ENCODE data around the gene CD300A.
A peak's percentile ranks its signal among the peaks of the same experiment; 100 is the strongest.

Gene CD300A

DNA sequence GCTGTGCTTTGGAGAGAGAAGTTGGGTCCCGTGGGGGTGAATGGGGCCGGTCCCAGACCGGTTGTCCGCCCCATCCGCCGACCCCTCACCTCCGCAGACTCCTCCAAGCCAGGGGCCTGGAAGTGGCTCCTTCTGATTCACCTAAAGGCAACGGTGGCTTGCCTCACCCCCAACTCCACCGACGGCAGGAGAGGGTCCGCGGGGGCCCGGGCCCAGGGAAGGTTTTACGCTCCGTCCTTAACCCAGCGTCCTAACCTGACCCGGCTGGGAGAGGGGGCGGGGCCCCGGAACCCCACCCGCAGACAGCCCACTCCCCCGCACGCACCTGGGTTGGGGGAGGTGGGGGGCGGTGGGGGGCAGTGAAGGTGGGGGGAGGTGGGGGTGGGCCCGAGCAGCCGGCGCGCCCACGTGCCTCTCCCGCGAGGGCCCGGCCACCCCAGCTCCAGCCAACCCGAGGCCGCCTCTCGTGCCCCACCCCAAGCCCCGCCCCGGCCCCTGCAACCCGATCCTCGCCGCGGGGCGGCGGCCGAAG, 12.7 kb upstream of the CD300A start:
- Histone ChIP-seq H2AFZ (ENCODE audit: low read depth, low read length) (no peak overlapping the region), H3K27me3 (ENCODE audit: insufficient read depth, low read length) (peaks cover 7% of the 10 kb centered on the region), H3K9me3 (ENCODE audit: low read length) (no peaks in the 10 kb centered on the region), H3K4me1 (ENCODE audit: insufficient read depth, low read length) (peaks cover 15% of the 10 kb centered on the region), H3K4me3 (ENCODE audit: low read length) (peak overlapping the region; percentile 47), H3K36me3 (ENCODE audit: insufficient read depth, low read length) (no peaks in the 10 kb centered on the region)

DNA sequence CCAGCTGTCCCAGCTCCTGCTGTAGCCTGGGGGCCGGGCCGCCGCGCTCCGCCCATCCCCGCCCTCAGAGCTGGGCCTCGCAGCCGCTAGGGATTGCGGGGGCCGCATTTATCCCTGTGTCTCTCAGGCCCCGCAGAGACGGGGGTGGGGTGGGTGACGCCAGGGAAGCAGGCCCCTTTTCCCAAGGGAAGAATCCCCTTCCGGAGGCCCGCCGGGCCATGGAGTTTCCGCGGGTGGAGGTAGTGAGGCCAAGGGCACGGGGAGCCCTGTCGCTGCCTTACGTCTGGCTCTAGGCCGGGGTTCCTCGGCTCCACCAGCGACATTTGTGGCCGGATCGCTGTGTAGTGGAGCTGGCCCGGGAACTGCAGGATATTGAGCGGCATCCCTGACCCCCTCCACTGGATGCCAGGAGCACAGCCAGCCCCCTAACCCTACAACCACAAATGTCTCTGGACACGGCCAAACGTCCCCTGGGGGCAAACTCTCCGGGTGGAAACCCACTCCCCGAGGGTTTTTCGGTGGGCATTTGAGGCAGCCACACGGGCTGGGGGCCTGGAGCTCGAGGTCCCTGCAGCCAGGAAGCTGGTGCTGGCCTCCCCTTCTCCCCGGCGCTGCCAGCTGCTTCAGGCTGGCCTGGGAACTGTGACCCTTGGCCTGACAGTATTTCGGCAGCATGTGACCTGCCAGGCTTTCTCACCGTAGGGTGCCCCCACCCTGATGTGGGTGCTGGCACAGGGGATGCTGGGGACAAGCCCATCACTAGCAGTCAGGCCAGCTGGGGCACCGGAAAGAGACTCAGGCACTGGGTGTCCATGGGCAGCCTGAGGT, 12.0 kb upstream of the CD300A start:
- Histone ChIP-seq H3K9me3 (ENCODE audit: low read length) (no peaks in the 10 kb centered on the region), H3K4me3 (ENCODE audit: low read length) (peak overlapping the region; percentile 47), H3K36me3 (ENCODE audit: insufficient read depth, low read length) (no peaks in the 10 kb centered on the region), H2AFZ (ENCODE audit: low read depth, low read length) (peak overlapping the region; percentile 80), H3K27me3 (ENCODE audit: insufficient read depth, low read length) (peaks cover 7% of the 10 kb centered on the region), H3K4me1 (ENCODE audit: insufficient read depth, low read length) (peaks cover 15% of the 10 kb centered on the region)

DNA sequence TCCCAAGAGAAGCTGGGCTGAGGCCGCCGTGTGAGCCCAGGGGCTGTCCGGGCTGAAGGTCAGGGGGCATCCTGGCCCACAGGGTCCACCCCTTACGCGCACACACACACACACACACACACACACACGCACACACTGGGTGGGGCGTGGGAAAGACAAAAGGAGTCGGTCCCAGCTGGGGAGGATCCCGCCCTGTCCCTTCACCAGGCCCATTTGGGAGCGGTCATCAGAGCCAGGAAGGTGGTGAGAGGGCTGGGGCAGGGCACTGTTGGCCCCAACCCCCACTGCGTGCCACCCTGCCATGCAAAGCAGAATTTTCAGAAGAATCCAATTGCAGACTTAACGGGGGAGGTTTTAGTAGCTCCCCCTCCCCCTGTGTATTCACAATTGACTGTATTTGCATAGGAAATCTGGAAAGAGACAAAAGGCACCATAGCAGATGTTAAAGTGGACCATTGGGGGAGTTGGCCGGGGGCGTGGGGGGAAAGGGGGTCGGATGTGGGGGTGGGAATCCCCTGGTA, 11.3 kb upstream of the CD300A start:
- H3K4me3 ChIP-seq (ENCODE audit: low read length): no peak overlapping the region
- peaks cover 7% of the 10 kb centered on the region for H3K27me3 ChIP-seq (ENCODE audit: insufficient read depth, low read length)
- H3K36me3 ChIP-seq (ENCODE audit: insufficient read depth, low read length): no peaks in the 10 kb centered on the region
- no peaks in the 10 kb centered on the region for H3K9me3 ChIP-seq (ENCODE audit: low read length)
- peaks cover 15% of the 10 kb centered on the region for H3K4me1 ChIP-seq (ENCODE audit: insufficient read depth, low read length)
- H2AFZ ChIP-seq (ENCODE audit: low read depth, low read length): no peak overlapping the region

GRCh38 chr17:74455821-74456220, 10.6 kb upstream of the CD300A start:
- H3K27me3 ChIP-seq (ENCODE audit: insufficient read depth, low read length): peaks cover 7% of the 10 kb centered on the region
- no peak overlapping the region for H2AFZ ChIP-seq (ENCODE audit: low read depth, low read length)
- H3K36me3 ChIP-seq (ENCODE audit: insufficient read depth, low read length): no peaks in the 10 kb centered on the region
- H3K4me1 ChIP-seq (ENCODE audit: insufficient read depth, low read length): peaks cover 15% of the 10 kb centered on the region
- H3K4me3 ChIP-seq (ENCODE audit: low read length): no peak overlapping the region
- H3K9me3 ChIP-seq (ENCODE audit: low read length): no peaks in the 10 kb centered on the region

DNA sequence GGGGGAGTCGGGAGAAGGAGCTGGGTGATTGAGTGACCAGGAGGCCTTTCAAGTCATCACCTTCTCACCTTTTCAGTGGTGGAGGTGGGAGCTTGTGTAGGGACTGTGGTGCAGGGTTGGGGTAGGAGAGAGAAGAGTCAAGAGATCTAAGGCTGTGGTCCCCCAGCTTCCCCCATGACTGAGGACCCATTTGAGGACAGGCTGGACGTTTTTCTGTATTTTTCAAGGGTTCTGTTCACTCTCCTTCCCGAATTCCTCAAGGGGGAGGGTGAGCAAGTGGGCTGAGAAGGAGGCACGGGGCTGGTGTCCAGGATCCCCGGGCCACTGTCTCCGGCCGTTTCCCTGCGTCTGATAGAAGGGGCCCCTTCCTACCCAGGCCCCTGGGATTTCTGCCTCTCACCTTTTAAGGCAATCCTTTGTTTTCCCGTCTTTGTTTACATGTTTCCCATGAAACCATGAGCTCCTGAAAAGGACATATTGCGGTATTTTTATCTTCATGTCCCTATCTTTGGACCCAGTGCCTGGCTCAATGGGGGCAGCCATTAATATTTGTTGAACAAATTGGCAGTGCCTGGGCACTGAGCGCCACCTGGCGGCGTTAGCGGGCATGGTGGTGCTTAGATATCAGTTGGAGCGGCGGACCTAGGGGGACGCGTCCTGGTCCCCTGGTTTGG, 9.2 kb upstream of the CD300A start:
- Histone ChIP-seq H3K27me3 (ENCODE audit: insufficient read depth, low read length) (peaks cover 7% of the 10 kb centered on the region), H3K36me3 (ENCODE audit: insufficient read depth, low read length) (no peaks in the 10 kb centered on the region), H3K4me1 (ENCODE audit: insufficient read depth, low read length) (peaks cover 15% of the 10 kb centered on the region), H2AFZ (ENCODE audit: low read depth, low read length) (no peak overlapping the region), H3K9me3 (ENCODE audit: low read length) (no peaks in the 10 kb centered on the region), H3K4me3 (ENCODE audit: low read length) (no peak overlapping the region)

GRCh38 chr17:74457820-74458166, 8.6 kb upstream of the CD300A start:
- Histone ChIP-seq H2AFZ (ENCODE audit: low read depth, low read length) (no peak overlapping the region), H3K36me3 (ENCODE audit: insufficient read depth, low read length) (no peaks in the 10 kb centered on the region), H3K4me1 (ENCODE audit: insufficient read depth, low read length) (peaks cover 15% of the 10 kb centered on the region), H3K27me3 (ENCODE audit: insufficient read depth, low read length) (peaks cover 6% of the 10 kb centered on the region), H3K9me3 (ENCODE audit: low read length) (no peaks in the 10 kb centered on the region), H3K4me3 (ENCODE audit: low read length) (no peak overlapping the region)

- H3K4me3 ChIP-seq (ENCODE audit: low read length): no peak overlapping the region
- peaks cover 15% of the 10 kb centered on the region for H3K4me1 ChIP-seq (ENCODE audit: insufficient read depth, low read length)
- H2AFZ ChIP-seq (ENCODE audit: low read depth, low read length): no peak overlapping the region
- no peaks in the 10 kb centered on the region for H3K9me3 ChIP-seq (ENCODE audit: low read length)
- H3K27me3 ChIP-seq (ENCODE audit: insufficient read depth, low read length): no peaks in the 10 kb centered on the region
- H3K36me3 ChIP-seq (ENCODE audit: insufficient read depth, low read length): no peaks in the 10 kb centered on the region
These were observed 7.6 kb upstream of the CD300A start for GRCh38 chr17:74458835-74459234.

GRCh38 chr17:74459622-74460021, 6.8 kb upstream of the CD300A start:
- no peaks in the 10 kb centered on the region for H3K27me3 ChIP-seq (ENCODE audit: insufficient read depth, low read length)
- H3K36me3 ChIP-seq (ENCODE audit: insufficient read depth, low read length): no peaks in the 10 kb centered on the region
- no peak overlapping the region for H2AFZ ChIP-seq (ENCODE audit: low read depth, low read length)
- no peak overlapping the region for H3K4me3 ChIP-seq (ENCODE audit: low read length)
- peaks cover 10% of the 10 kb centered on the region for H3K4me1 ChIP-seq (ENCODE audit: insufficient read depth, low read length)
- H3K9me3 ChIP-seq (ENCODE audit: low read length): no peaks in the 10 kb centered on the region

DNA sequence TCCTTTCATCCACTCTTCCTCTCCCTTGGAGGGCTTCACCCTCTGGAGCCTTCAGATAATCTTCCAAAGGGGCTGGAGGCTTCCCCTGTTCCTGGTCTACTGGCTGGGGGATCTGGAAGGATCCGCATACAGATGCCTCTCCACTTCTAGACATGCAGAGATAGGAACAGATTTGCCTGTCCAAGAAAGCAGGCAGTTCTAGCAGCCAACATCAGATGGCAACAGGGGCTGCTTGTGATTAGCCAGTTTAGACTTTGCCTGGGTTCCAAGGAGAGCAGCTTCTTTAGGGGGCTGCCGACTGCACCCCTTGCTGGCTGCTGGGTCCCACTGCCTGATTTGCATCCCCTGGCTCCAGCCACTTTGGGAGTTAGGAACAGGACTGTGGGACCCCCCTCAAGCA, 6.2 kb upstream of the CD300A start:
- H2AFZ ChIP-seq (ENCODE audit: low read depth, low read length): no peak overlapping the region
- peaks cover 4% of the 10 kb centered on the region for H3K4me1 ChIP-seq (ENCODE audit: insufficient read depth, low read length)
- H3K9me3 ChIP-seq (ENCODE audit: low read length): no peaks in the 10 kb centered on the region
- no peaks in the 10 kb centered on the region for H3K27me3 ChIP-seq (ENCODE audit: insufficient read depth, low read length)
- no peaks in the 10 kb centered on the region for H3K36me3 ChIP-seq (ENCODE audit: insufficient read depth, low read length)
- no peak overlapping the region for H3K4me3 ChIP-seq (ENCODE audit: low read length)

DNA sequence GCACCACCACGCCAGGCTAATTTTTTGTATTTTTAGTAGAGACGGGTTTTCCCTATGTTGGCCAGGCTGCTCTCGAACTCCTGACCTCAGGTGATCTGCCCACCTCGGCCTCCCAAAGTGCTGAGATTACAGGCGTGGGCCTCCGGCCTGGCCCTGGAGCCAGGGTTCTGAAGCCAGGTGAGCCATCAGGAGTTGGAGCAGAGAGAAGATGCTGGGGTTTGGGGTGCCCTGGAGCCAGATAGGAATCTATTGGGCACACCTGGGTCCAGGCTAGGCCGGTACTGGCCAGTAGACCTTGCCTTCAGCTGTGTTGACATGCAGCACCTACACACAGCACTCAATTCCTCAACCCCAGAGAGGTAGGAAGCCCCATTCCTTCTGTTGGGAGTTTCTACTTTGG, 5.4 kb upstream of the CD300A start:
- Histone ChIP-seq H3K9me3 (ENCODE audit: low read length) (no peaks in the 10 kb centered on the region), H2AFZ (ENCODE audit: low read depth, low read length) (no peak overlapping the region), H3K27me3 (ENCODE audit: insufficient read depth, low read length) (no peaks in the 10 kb centered on the region), H3K4me3 (ENCODE audit: low read length) (no peak overlapping the region), H3K36me3 (ENCODE audit: insufficient read depth, low read length) (no peaks in the 10 kb centered on the region), H3K4me1 (ENCODE audit: insufficient read depth, low read length) (no peaks in the 10 kb centered on the region)

DNA sequence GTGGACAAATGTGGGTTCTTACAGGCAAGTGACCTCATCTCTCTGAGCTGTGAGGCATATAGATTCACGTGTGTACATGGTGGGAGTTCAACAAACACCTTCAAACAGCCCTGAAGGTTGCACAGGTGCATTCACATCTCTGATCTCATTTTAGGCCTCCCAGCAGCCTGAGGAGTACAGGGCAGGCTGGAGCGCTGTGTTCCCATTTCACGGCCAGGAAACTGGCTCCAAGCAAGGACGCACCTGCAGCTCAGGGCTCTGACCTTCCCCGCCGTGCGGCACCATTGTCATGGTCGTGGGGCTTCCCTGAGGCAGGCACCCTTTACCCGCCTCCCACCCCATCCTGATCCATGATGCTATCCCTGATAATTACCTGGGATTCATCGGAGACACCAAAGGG, 4.8 kb upstream of the CD300A start:
- Histone ChIP-seq H3K36me3 (ENCODE audit: insufficient read depth, low read length) (no peaks in the 10 kb centered on the region), H3K9me3 (ENCODE audit: low read length) (no peaks in the 10 kb centered on the region), H3K27me3 (ENCODE audit: insufficient read depth, low read length) (no peaks in the 10 kb centered on the region), H3K4me1 (ENCODE audit: insufficient read depth, low read length) (no peaks in the 10 kb centered on the region), H2AFZ (ENCODE audit: low read depth, low read length) (no peak overlapping the region), H3K4me3 (ENCODE audit: low read length) (no peak overlapping the region)

DNA sequence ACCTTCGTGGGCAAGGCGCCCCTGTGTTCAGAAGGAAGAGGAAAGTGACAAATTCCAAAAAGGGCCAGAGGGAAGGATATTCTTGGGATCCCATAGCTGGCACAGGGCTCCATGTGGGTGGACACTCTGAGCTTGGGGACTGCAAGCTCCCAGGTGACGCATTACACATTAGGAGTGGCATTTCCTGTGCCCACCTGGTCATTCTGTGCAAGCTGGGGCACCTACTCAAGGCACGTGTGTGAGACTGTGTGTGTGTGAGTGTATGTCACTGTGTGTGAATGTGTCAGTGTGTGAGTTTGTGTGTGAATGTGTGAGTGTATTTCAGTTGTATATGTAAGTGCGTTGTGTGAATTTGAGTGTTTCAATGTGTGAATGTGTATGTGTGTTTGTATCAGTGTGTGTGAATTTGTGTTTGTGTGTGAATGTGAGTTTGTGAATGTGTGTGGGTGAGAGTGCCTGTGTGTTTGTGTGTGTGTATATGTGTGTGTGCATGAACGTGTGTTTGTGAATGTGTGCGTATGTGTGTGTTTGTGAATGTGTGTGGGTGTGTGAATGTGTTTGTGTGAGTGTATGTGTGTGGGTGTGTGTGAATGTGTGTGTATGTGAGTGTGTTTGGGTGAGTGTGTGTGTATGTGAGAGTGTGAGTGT, 1.6 kb upstream of the CD300A start:
- Histone ChIP-seq H3K4me3 (ENCODE audit: low read length) (no peak overlapping the region), H3K9me3 (ENCODE audit: low read length) (no peaks in the 10 kb centered on the region), H3K4me1 (ENCODE audit: insufficient read depth, low read length) (no peaks in the 10 kb centered on the region), H3K27me3 (ENCODE audit: insufficient read depth, low read length) (no peaks in the 10 kb centered on the region), H3K36me3 (ENCODE audit: insufficient read depth, low read length) (no peaks in the 10 kb centered on the region), H2AFZ (ENCODE audit: low read depth, low read length) (no peak overlapping the region)
